HG02884 (cell line): ENCODE results near the gene HLA-DMB.
A peak's percentile ranks its signal among the peaks of the same experiment; 100 is the strongest.

Experiments used
- ATAC-seq: cut with Tn5 transposase; IDR thresholded peaks from one replicate; pipeline ENCODE4 v1.9.1; 2021; ENCODE audit warnings: mild to moderate bottlenecking, moderate library complexity; ENCODE audit not compliant: unreplicated experiment

HLA-DMB gene

GRCh38 chr6:32920715-32921114 is 20.1 kb downstream of the HLA-DMB start:
- no peak for ATAC-seq

- ATAC-seq: no peak
These were observed 27.9 kb downstream of the HLA-DMB start for GRCh38 chr6:32912951-32913350.

GRCh38 chr6:32908897-32909296 is 31.9 kb downstream of the HLA-DMB start:
- ATAC-seq: no peak

- ATAC-seq: no peak
These were observed 34.3 kb downstream of the HLA-DMB start for GRCh38 chr6:32906539-32906938.

- ATAC-seq: no peak
These were observed 35.8 kb downstream of the HLA-DMB start for GRCh38 chr6:32905078-32905477.

- no peak for ATAC-seq
These were observed 36.9 kb downstream of the HLA-DMB start for GRCh38 chr6:32903952-32904351.

- ATAC-seq: no peak
These were observed 45.9 kb downstream of the HLA-DMB start for GRCh38 chr6:32895006-32895345.

- ATAC-seq: peak; percentile 95
These were observed 46.5 kb downstream of the HLA-DMB start for GRCh38 chr6:32894085-32895005.

GRCh38 chr6:32890831-32891230 is 50.0 kb downstream of the HLA-DMB start:
- no peak for ATAC-seq

- no peak for ATAC-seq
These were observed 51.3 kb downstream of the HLA-DMB start for GRCh38 chr6:32889533-32889932.

GRCh38 chr6:32888576-32888975 is 52.3 kb downstream of the HLA-DMB start:
- ATAC-seq: no peak

- no peak for ATAC-seq
These were observed 53.2 kb downstream of the HLA-DMB start for GRCh38 chr6:32887616-32888015.

GRCh38 chr6:32886681-32887383 is 54.0 kb downstream of the HLA-DMB start:
- no peak for ATAC-seq

- ATAC-seq: no peak
These were observed 55.0 kb downstream of the HLA-DMB start for GRCh38 chr6:32885698-32886286.
